HL-60 (cell line): Measurements from ENCODE around the gene SUSD4.

Experiments used
- DNase-seq, 2 experiments: peaks; one replicate each; pipeline ENCODE4 v3.0.0-alpha.2; 2010 to 2020; ENCODE audit warnings: low read depth in 1 of 2, low spot score in 1 of 2
- H3K27ac ChIP-seq: fragments of 250-450 bp; sonication (Bioruptor Pico); replicated peaks from 2 replicates; pipeline ENCODE4 v1.5.1; 2020; ENCODE audit warnings: mild to moderate bottlenecking, moderate library complexity
- H3K27me3 ChIP-seq: fragments of 250-450 bp; sonication (Bioruptor Pico); 2 replicates; pipeline ENCODE4 v1.5.1; 2021; ENCODE audit warnings: mild to moderate bottlenecking, moderate library complexity; ENCODE audit not compliant: insufficient read depth, poor library complexity, severe bottlenecking
- H3K4me3 ChIP-seq: replicated peaks from 2 replicates; pipeline ENCODE4 v1.5.1; 2011; ENCODE audit warnings: mild to moderate bottlenecking, control low read depth, low read length; ENCODE audit not compliant: insufficient read depth
- GABPA ChIP-seq: IDR thresholded peaks from 2 replicates; pipeline ENCODE4 v1.6.1; 2012; ENCODE audit warnings: low read depth
- POLR2AphosphoS5 ChIP-seq: IDR thresholded peaks from 2 replicates; pipeline ENCODE4 v1.6.1; 2012; ENCODE audit warnings: low read depth
- REST ChIP-seq: IDR thresholded peaks from 2 replicates; pipeline ENCODE4 v1.6.1; 2012; ENCODE audit warnings: low read depth; ENCODE audit not compliant: insufficient replicate concordance
- SPI1 ChIP-seq: IDR thresholded peaks from 2 replicates; pipeline ENCODE4 v1.6.1; 2012; ENCODE audit warnings: low read depth, mild to moderate bottlenecking, borderline replicate concordance
- TF ChIP-seq, protein P1 (sequence below): IDR thresholded peaks from one replicate; pipeline ENCODE4 v1.5.1; 2011; ENCODE audit warnings: low read length, control low read depth, inconsistent platforms; ENCODE audit not compliant: insufficient read depth

Gene SUSD4

GRCh38 chr1:223240122-223240521, 123.9 kb downstream of the SUSD4 start:
- TF ChIP-seq SPI1 (no peak), GABPA (no peak), POLR2AphosphoS5 (no peak), REST (no peak)
- TF ChIP-seq, protein P1, sequence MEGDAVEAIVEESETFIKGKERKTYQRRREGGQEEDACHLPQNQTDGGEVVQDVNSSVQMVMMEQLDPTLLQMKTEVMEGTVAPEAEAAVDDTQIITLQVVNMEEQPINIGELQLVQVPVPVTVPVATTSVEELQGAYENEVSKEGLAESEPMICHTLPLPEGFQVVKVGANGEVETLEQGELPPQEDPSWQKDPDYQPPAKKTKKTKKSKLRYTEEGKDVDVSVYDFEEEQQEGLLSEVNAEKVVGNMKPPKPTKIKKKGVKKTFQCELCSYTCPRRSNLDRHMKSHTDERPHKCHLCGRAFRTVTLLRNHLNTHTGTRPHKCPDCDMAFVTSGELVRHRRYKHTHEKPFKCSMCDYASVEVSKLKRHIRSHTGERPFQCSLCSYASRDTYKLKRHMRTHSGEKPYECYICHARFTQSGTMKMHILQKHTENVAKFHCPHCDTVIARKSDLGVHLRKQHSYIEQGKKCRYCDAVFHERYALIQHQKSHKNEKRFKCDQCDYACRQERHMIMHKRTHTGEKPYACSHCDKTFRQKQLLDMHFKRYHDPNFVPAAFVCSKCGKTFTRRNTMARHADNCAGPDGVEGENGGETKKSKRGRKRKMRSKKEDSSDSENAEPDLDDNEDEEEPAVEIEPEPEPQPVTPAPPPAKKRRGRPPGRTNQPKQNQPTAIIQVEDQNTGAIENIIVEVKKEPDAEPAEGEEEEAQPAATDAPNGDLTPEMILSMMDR = no peak
- H3K27me3 ChIP-seq = peaks cover 2% of the 10 kb centered on the region
- DNase-seq = no peak
- H3K4me3 ChIP-seq = no peak overlapping the region
- no peak overlapping the region for H3K27ac ChIP-seq

DNA sequence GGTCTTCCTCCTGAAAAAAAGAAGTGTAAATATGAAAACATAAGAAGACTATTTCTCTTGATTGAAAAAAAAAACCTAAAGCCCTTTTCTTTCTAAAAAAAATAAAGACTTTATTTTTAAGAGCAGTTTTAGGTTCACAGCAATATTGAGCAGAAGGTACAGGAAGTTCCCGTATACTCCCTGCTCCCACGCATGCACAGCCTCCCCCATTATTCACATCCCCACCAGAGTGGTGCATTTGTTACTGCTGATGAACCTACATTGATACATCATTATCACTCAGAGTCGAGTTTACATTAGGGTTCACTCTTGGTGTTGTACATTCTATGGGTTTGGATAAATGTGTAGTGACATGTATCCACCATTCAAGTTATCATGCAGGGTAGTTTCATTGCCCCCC, 128.9 kb downstream of the SUSD4 start:
- TF ChIP-seq SPI1 (no peak), REST (no peak), POLR2AphosphoS5 (no peak)
- TF ChIP-seq, protein P1 = no peak
- peaks cover 5% of the 10 kb centered on the region for H3K27me3 ChIP-seq
- no peak for DNase-seq
- no peak overlapping the region for H3K4me3 ChIP-seq
- H3K27ac ChIP-seq = no peak overlapping the region

DNA sequence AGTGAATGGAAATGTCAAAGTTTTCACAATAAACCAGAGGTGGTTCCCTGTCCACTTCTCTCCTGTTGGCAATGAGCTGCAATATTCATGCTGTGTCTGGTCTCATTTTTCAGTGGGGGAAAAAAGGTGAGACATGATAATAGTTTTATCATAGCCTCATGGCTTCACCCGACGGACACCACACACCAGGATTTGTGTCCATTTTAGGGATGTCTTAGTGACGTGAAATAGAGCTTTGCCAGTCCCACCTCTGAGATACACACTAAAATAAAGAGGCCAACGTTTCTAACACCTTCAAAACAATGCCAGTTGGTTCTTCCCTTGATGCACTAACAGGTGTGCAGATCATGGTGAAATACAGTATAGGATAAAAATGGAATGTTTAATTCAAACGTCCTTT, 129.4 kb downstream of the SUSD4 start:
- DNase-seq = no peak
- H3K4me3 ChIP-seq = no peak overlapping the region
- peaks cover 5% of the 10 kb centered on the region for H3K27me3 ChIP-seq
- no peak for TF ChIP-seq GABPA
- TF ChIP-seq SPI1 = no peak
- no peak for TF ChIP-seq REST
- TF ChIP-seq, protein P1 = no peak
- no peak for TF ChIP-seq POLR2AphosphoS5
- no peak overlapping the region for H3K27ac ChIP-seq
